PC-9 (cell line): ENCODE measurements around the gene RFX2.
"Not testable (repeated sequence)": the region's sequence is repeated elsewhere in the genome, so short reads cannot be mapped to it uniquely, and the experiment has no call there.

Experiments
- EZH2 ChIP-seq: fragments of 200-600 bp; sonication (generic); IDR thresholded peaks from 2 replicates; pipeline ENCODE4 v1.8.0; 2017; ENCODE audit warnings: antibody characterized with exemption, low read depth
- TF ChIP-seq, protein P1 (sequence below): fragments of 200-600 bp; sonication (generic); conservative IDR thresholded peaks from 2 replicates; pipeline ENCODE4 v1.6.1; 2017; ENCODE audit warnings: mixed run types, antibody characterized with exemption, mild to moderate bottlenecking, moderate library complexity

DNA sequence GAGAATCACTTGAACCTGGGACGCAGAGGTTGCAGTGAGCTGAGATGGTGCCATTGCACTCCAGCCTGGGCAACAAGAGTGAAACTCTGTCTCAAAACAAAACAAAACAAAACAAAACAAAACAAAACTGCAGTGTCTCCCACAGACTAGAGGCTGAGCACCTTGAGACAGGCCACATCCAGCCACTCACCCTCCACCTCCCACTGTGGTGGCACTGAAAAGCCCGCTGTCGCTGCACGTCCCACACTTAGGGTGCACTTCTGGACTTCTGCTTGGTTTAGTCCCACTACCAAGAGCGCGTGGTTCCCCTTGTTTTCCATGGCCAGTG is 148.7 kb downstream of the RFX2 start:
- TF ChIP-seq, protein P1, sequence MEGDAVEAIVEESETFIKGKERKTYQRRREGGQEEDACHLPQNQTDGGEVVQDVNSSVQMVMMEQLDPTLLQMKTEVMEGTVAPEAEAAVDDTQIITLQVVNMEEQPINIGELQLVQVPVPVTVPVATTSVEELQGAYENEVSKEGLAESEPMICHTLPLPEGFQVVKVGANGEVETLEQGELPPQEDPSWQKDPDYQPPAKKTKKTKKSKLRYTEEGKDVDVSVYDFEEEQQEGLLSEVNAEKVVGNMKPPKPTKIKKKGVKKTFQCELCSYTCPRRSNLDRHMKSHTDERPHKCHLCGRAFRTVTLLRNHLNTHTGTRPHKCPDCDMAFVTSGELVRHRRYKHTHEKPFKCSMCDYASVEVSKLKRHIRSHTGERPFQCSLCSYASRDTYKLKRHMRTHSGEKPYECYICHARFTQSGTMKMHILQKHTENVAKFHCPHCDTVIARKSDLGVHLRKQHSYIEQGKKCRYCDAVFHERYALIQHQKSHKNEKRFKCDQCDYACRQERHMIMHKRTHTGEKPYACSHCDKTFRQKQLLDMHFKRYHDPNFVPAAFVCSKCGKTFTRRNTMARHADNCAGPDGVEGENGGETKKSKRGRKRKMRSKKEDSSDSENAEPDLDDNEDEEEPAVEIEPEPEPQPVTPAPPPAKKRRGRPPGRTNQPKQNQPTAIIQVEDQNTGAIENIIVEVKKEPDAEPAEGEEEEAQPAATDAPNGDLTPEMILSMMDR: not testable (repeated sequence)
- TF ChIP-seq EZH2: not testable (repeated sequence)
